HepG2 (cell line): ENCODE measurements around the gene ANKS3.

ENCODE experiments used
- ARID3A ChIP-seq: IDR thresholded peaks from 2 replicates; pipeline ENCODE4 v1.6.1; 2012; ENCODE audit warnings: low read depth, low read length, improper control_type of control experiment
- CENPX ChIP-seq: sonication (generic); formaldehyde crosslinking; IDR thresholded peaks from 2 replicates; pipeline ENCODE4 v1.9.0; 2021; ENCODE audit warnings: mild to moderate bottlenecking, missing genetic modification reagents, moderate library complexity
- CTCF ChIP-seq: sonication (generic); formaldehyde crosslinking; IDR thresholded peaks from 2 replicates; pipeline ENCODE4 v1.5.0; 2020; ENCODE audit warnings: mild to moderate bottlenecking, missing genetic modification reagents, moderate library complexity
- FOXK2 ChIP-seq: fragments of 450-650 bp; IDR thresholded peaks from 2 replicates; pipeline ENCODE4 v1.6.1; 2016
- KAT2B ChIP-seq: fragments of 150-350 bp; IDR thresholded peaks from 2 replicates; pipeline ENCODE4 v1.6.1; 2014; ENCODE audit warnings: low read depth, low read length, borderline replicate concordance
- NFE2L1 ChIP-seq: sonication (generic); formaldehyde crosslinking; IDR thresholded peaks from 2 replicates; pipeline ENCODE4 v1.4.0; 2020; ENCODE audit warnings: missing genetic modification reagents, mild to moderate bottlenecking, borderline replicate concordance
- ONECUT2 ChIP-seq: sonication (generic); formaldehyde crosslinking; IDR thresholded peaks from 2 replicates; pipeline ENCODE4 v1.4.0; 2020; ENCODE audit warnings: missing genetic modification reagents
- POLR2A ChIP-seq, 2 experiments: IDR thresholded peaks; 2 replicates each; pipeline ENCODE4 v1.6.1; 2011; ENCODE audit warnings: low read depth in 2 of 2, low read length in 2 of 2, mild to moderate bottlenecking in 1 of 2, moderate library complexity in 1 of 2; ENCODE audit not compliant: insufficient read depth in 1 of 2
- POLR2AphosphoS5 ChIP-seq: IDR thresholded peaks from 2 replicates; pipeline ENCODE4 v1.6.1; 2012; ENCODE audit warnings: low read depth, low read length
- SP1 ChIP-seq, 2 experiments: fragments of 450-650 bp in 1 of 2; sonication (generic) in 1 of 2; formaldehyde crosslinking in 1 of 2; IDR thresholded peaks; 2 replicates each; pipeline versions ENCODE4 v1.4.0 to v1.6.1; 2016 to 2020; ENCODE audit warnings: missing genetic modification reagents in 1 of 2
- ZC3H4 ChIP-seq: sonication (generic); formaldehyde crosslinking; IDR thresholded peaks from 2 replicates; pipeline ENCODE4 v1.4.0; 2020; ENCODE audit warnings: missing genetic modification reagents, borderline replicate concordance
- ZFP36L2 ChIP-seq: sonication (generic); formaldehyde crosslinking; IDR thresholded peaks from 2 replicates; pipeline ENCODE4 v1.4.0; 2020; ENCODE audit warnings: missing genetic modification reagents
- ZKSCAN1 ChIP-seq: fragments of 150-350 bp; IDR thresholded peaks from 2 replicates; pipeline ENCODE4 v1.6.1; 2014; ENCODE audit warnings: low read length
- ZNF18 ChIP-seq: sonication (generic); formaldehyde crosslinking; IDR thresholded peaks from 2 replicates; pipeline ENCODE4 v1.8.0; 2022; ENCODE audit warnings: mild to moderate bottlenecking, missing genetic modification reagents; ENCODE audit not compliant: insufficient replicate concordance

- TF ChIP-seq NFE2L1 (no peak), FOXK2 (no peak), ONECUT2 (no peak), ARID3A (no peak), CENPX (CRISPR knock-in tag) (no peak), POLR2AphosphoS5 (no peak), ZFP36L2 (CRISPR knock-in tag) (no peak), ZC3H4 (CRISPR knock-in tag) (no peak), CTCF (no peak), ZNF18 (CRISPR knock-in tag) (no peak), POLR2A (IDR thresholded peaks at IDR 0.05; ENCODE audit: insufficient read depth in 1 of 2, low read depth in 2 of 2, low read length in 2 of 2) (no peak), SP1 (IDR thresholded peaks at IDR 0.05) (no peak), SP1 (CRISPR knock-in tag; IDR thresholded peaks at IDR 0.05) (no peak), ZKSCAN1 (no peak), KAT2B (no peak)
These were observed 77.1 kb downstream of the ANKS3 start for GRCh38 chr16:4656695-4657686.
